Skeletal muscle tissue (tissue), 4 donors: ENCODE results near the gene KTN1. TPM values are rescaled to one million over a fixed set of nuclear protein-coding genes. Genes with fewer than 3 reads are reported as not detected.

ENCODE experiments used
- H3K27ac ChIP-seq: one replicate; pipeline ENCODE4 v1.7.0; 2013; ENCODE audit warnings: mild to moderate bottlenecking, low read depth, low read length, inconsistent platforms
- H3K27me3 ChIP-seq, 3 donors: one replicate each; pipeline ENCODE4 v1.7.0; 2013; ENCODE audit warnings: low read length in 3 of 3; ENCODE audit not compliant: control insufficient read depth in 3 of 3, insufficient read depth in 3 of 3
- H3K36me3 ChIP-seq, 3 donors: one replicate each; pipeline ENCODE4 v1.7.0; 2013; ENCODE audit warnings: low read length in 3 of 3; ENCODE audit not compliant: control insufficient read depth in 3 of 3, insufficient read depth in 3 of 3
- H3K4me1 ChIP-seq, 3 donors: one replicate each; pipeline ENCODE4 v1.7.0; 2013; ENCODE audit warnings: low read length in 3 of 3, mild to moderate bottlenecking in 3 of 3; ENCODE audit not compliant: control insufficient read depth in 3 of 3, insufficient read depth in 3 of 3
- H3K4me3 ChIP-seq, 3 donors: one replicate each; pipeline ENCODE4 v1.7.0; 2013; ENCODE audit warnings: low read length in 3 of 3
- H3K9ac ChIP-seq, 3 donors: one replicate each; pipeline ENCODE4 v1.7.0; 2013; ENCODE audit warnings: low read length in 3 of 3, mild to moderate bottlenecking in 3 of 3, moderate library complexity in 2 of 3, low read depth in 1 of 3
- H3K9me3 ChIP-seq, 3 donors: one replicate each; pipeline ENCODE4 v1.7.0; 2013; ENCODE audit warnings: low read length in 3 of 3; ENCODE audit not compliant: control insufficient read depth in 3 of 3
- total RNA-seq: library from RNA; depleted of rRNA; stranded (reverse); fragments of >200 nt; gene quantifications from one replicate; pipeline ENCODE4 v1.2.3, GENCODE V29; 2014
- donor health status: Osteomylitis.

Gene KTN1
- total RNA-seq, 1 donor from 2014 or later: 72.0 TPM

- H3K27ac ChIP-seq: no peak overlapping the region
- H3K36me3 ChIP-seq: no peaks in the 10 kb centered on the region
- H3K4me1 ChIP-seq: no peaks in the 10 kb centered on the region
- H3K4me3 ChIP-seq: no peak overlapping the region
- H3K9me3 ChIP-seq: peaks cover 0 to 2% (median 0%) of the 10 kb centered on the region in 3 donors
- H3K9ac ChIP-seq: no peak overlapping the region
- no peaks in the 10 kb centered on the region for H3K27me3 ChIP-seq
Measured at GRCh38 chr14:55540847-55541773, 38.9 kb upstream of the KTN1 start.

DNA sequence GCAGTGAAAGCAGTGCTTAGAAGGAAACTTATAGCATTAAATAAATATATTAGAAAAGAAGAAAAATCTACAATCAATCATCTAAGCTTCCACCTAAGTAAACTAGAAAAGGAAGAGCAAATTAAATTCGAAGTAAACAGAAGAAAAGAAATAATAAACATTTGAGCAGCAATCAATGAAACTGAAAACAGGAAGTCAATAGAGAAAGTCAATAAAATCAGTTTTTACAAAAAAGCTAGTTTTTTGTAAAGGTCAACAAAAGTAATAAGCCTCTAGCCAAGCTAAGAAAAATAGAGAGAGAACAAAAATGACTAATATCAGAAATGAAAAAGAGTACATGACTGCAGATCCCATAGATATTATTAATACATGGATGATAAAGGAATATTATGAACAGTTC is 34.2 kb upstream of the KTN1 start:
- Histone ChIP-seq H3K27me3 (no peaks in the 10 kb centered on the region), H3K36me3 (no peaks in the 10 kb centered on the region), H3K9me3 (no peaks in the 10 kb centered on the region), H3K9ac (no peak overlapping the region), H3K27ac (no peak overlapping the region), H3K4me1 (no peaks in the 10 kb centered on the region), H3K4me3 (no peak overlapping the region)

GRCh38 chr14:55546212-55546874 is 33.7 kb upstream of the KTN1 start:
- Histone ChIP-seq H3K9me3 (no peaks in the 10 kb centered on the region), H3K36me3 (no peaks in the 10 kb centered on the region), H3K27ac (no peak overlapping the region), H3K4me3 (no peak overlapping the region), H3K9ac (no peak overlapping the region), H3K27me3 (no peaks in the 10 kb centered on the region), H3K4me1 (no peaks in the 10 kb centered on the region)

DNA sequence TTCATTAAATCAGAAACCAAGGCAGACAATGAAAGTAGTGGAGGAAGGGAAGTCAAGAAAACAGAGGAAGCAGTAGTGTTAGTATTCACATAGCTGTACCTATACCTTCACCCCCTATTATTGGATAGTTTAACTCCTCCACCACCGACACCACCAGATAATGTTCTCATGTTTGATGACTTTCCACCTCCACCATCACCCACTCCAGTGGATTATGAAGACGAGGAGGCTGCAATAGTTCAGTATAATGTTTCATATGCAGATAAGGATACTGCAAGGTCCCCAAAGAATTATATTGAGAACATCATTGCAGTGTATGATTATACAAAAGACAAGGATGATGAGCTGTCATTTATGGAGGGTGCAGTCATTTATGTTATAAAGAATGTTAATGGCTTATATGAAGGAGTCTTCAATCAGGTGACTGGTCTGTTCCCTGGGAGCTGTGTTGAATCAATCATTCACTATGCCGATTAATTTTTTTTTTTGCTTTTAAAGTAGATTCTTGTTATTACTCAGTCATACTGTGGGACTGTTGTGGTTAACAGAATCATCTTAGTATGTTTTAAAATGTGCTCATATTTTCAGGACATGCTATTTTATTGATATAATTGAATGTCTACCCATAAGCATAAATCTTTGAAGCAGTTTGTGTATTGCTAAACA is 32.2 kb upstream of the KTN1 start:
- Histone ChIP-seq H3K9me3 (no peaks in the 10 kb centered on the region), H3K27me3 (no peaks in the 10 kb centered on the region), H3K27ac (no peak overlapping the region), H3K9ac (no peak overlapping the region), H3K4me3 (no peak overlapping the region), H3K36me3 (no peaks in the 10 kb centered on the region), H3K4me1 (no peaks in the 10 kb centered on the region)

DNA sequence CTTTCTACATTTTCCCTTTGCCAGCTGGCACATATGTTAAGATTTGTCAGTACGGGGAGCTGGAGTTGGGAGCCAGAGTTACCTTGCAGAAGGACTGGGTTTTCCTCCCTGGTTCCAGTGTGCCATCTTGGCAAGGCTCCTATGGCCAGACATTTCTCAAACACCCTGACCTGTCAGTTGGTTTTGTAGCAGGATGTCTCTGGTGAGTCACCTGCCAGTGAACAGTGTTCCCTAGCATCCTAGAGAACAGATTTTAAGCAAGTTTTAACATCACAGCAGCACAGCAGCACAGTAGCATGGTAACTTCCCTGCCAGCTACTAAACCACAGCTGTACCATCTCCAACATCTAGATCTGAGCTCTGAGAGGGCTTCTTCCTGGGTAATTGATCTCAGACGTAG is 26.2 kb upstream of the KTN1 start:
- H3K4me1 ChIP-seq: peaks cover 6 to 17% (median 7%) of the 10 kb centered on the region in 3 donors
- H3K27me3 ChIP-seq: no peaks in the 10 kb centered on the region
- no peak overlapping the region for H3K4me3 ChIP-seq
- H3K36me3 ChIP-seq: no peaks in the 10 kb centered on the region
- no peak overlapping the region for H3K27ac ChIP-seq
- no peaks in the 10 kb centered on the region for H3K9me3 ChIP-seq
- no peak overlapping the region for H3K9ac ChIP-seq

DNA sequence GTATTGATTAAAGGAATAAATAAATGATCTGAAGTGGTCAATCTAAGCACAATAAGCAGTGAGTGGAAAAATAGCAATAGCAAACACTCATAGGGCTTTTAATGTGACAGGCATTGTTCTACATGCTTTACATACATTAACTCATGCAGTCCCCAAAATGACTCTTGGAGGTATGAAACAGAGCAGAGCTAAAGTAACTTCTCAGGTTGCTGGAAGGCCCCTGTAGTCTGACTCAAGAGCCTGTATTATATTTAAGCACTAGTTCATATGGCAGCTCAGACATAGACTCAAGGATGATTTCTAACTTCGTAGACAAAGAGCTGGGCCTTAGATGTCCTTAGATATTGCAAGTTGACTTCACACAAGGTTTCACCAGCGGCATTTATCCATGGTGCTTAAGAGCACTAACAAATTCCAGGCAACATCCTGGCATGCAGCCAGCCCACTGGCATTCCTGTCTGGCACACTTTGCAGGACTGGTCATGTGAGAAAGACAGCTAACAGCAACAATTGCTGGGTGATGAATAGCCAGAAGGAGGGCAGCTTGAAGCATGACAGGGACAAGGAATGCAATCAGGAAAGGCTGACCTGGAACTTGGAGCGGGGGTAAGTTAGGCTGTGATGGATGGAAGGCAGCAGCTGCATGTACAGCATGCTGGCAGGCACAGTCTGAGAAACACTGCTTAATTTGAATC is 22.9 kb upstream of the KTN1 start:
- Histone ChIP-seq H3K9me3 (no peaks in the 10 kb centered on the region), H3K27me3 (no peaks in the 10 kb centered on the region), H3K9ac (peak overlapping the region in 1 of 3 donors; percentile 33), H3K4me3 (no peak overlapping the region), H3K4me1 (peaks cover 6 to 17% (median 7%) of the 10 kb centered on the region in 3 donors), H3K27ac (no peak overlapping the region), H3K36me3 (no peaks in the 10 kb centered on the region)

GRCh38 chr14:55562135-55562534 is 17.9 kb upstream of the KTN1 start:
- Histone ChIP-seq H3K4me3 (no peak overlapping the region), H3K9ac (no peak overlapping the region), H3K36me3 (no peaks in the 10 kb centered on the region), H3K27me3 (no peaks in the 10 kb centered on the region), H3K9me3 (no peaks in the 10 kb centered on the region), H3K4me1 (peaks cover 2 to 10% (median 4%) of the 10 kb centered on the region in 3 donors), H3K27ac (no peak overlapping the region)

DNA sequence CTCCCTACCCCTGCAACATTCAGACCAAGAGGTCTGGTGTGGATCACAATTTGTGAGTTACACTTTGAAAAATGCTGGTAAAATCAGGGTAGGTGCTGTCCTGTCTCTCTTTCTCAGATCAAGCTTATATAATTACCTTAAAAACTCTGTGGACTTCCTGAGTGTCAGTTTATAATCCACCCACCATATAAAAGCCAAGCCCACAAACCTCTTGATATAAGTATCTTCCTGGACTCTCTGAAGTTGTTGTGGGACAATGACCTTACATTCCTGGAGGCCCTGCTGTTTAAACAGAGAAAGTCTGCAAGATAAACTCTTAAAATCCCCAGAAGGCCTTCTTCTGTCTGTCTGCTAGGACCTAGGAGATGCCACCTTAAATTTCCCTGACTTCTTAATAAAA is 11.4 kb upstream of the KTN1 start:
- no peaks in the 10 kb centered on the region for H3K27me3 ChIP-seq
- no peak overlapping the region for H3K9ac ChIP-seq
- no peaks in the 10 kb centered on the region for H3K36me3 ChIP-seq
- H3K4me1 ChIP-seq: no peaks in the 10 kb centered on the region
- no peak overlapping the region for H3K4me3 ChIP-seq
- H3K9me3 ChIP-seq: no peaks in the 10 kb centered on the region
- H3K27ac ChIP-seq: no peak overlapping the region

GRCh38 chr14:55571125-55571889 is 8.7 kb upstream of the KTN1 start:
- Histone ChIP-seq H3K4me1 (no peaks in the 10 kb centered on the region), H3K36me3 (no peaks in the 10 kb centered on the region), H3K4me3 (no peak overlapping the region), H3K27ac (no peak overlapping the region), H3K9ac (no peak overlapping the region), H3K9me3 (no peaks in the 10 kb centered on the region), H3K27me3 (no peaks in the 10 kb centered on the region)
